ENCODE measurements around the gene HIKESHI.

HIKESHI gene

GRCh38 chr11:86302092-86302793, at the start of gene HIKESHI:
Gene HIKESHI (plus strand): TSS chr11:86302240. CDS start chr11:86302449, 209 bp downstream.
- DNase-seq (ENCODE audit: low spot score in 2 of 2) (peak; percentile 70 to 91), ATAC-seq (peak; percentile 97)
- Mint-ChIP-seq H3K27ac (peak within 1 kb of the TSS; percentile 99), H3K4me3 (peak within 1 kb of the TSS; percentile 99), H3K9me3 (no peaks in the 10 kb centered on the region), H3K36me3 (peaks cover 7% of the 10 kb centered on the region), H3K4me1 (peaks cover 18% of the 10 kb centered on the region)

- Mint-ChIP-seq H3K27ac (peak overlapping the region; percentile 58), H3K4me3 (peak overlapping the region; percentile 13), H3K36me3 (no peaks in the 10 kb centered on the region), H3K9me3 (no peaks in the 10 kb centered on the region), H3K4me1 (peaks cover 38% of the 10 kb centered on the region)
- DNase-seq (ENCODE audit: low spot score in 2 of 2) (no peak), ATAC-seq (peak; percentile 84)
Observed at GRCh38 chr11:86255896-86256295, 46.1 kb upstream of the HIKESHI start.

- Mint-ChIP-seq H3K27ac (peak overlapping the region; percentile 58), H3K9me3 (no peaks in the 10 kb centered on the region), H3K4me3 (no peak overlapping the region), H3K36me3 (no peaks in the 10 kb centered on the region), H3K4me1 (peaks cover 34% of the 10 kb centered on the region)
- ATAC-seq (peak; percentile 28), DNase-seq (ENCODE audit: low spot score in 2 of 2) (no peak)
Observed at GRCh38 chr11:86256608-86257007, 45.4 kb upstream of the HIKESHI start.

- ATAC-seq (no peak), DNase-seq (ENCODE audit: low spot score in 2 of 2) (no peak)
- Mint-ChIP-seq H3K9me3 (no peaks in the 10 kb centered on the region), H3K27ac (peak overlapping the region; percentile 58), H3K36me3 (no peaks in the 10 kb centered on the region), H3K4me1 (peaks cover 31% of the 10 kb centered on the region), H3K4me3 (no peak overlapping the region)
Observed at GRCh38 chr11:86257446-86257845, 44.6 kb upstream of the HIKESHI start.

GRCh38 chr11:86259730-86260129, 42.3 kb upstream of the HIKESHI start:
- peak overlapping the region; percentile 48 for H3K27ac Mint-ChIP-seq
- H3K4me1 Mint-ChIP-seq, result peaks cover 42% of the 10 kb centered on the region
- no peaks in the 10 kb centered on the region for H3K36me3 Mint-ChIP-seq
- H3K4me3 Mint-ChIP-seq, result no peak overlapping the region
- ATAC-seq, result no peak
- H3K9me3 Mint-ChIP-seq, result no peaks in the 10 kb centered on the region
- DNase-seq (ENCODE audit: low spot score in 2 of 2), result no peak

- Mint-ChIP-seq H3K36me3 (no peaks in the 10 kb centered on the region), H3K4me3 (no peak overlapping the region), H3K4me1 (peaks cover 33% of the 10 kb centered on the region), H3K9me3 (no peaks in the 10 kb centered on the region), H3K27ac (no peak overlapping the region)
- DNase-seq (ENCODE audit: low spot score in 2 of 2) (no peak), ATAC-seq (no peak)
Observed at GRCh38 chr11:86261328-86261727, 40.7 kb upstream of the HIKESHI start.

- no peak for ATAC-seq
- Mint-ChIP-seq H3K4me3 (no peak overlapping the region), H3K27ac (peak overlapping the region; percentile 0), H3K4me1 (peaks cover 25% of the 10 kb centered on the region), H3K36me3 (no peaks in the 10 kb centered on the region), H3K9me3 (no peaks in the 10 kb centered on the region)
- no peak for DNase-seq (ENCODE audit: low spot score in 2 of 2)
Observed at GRCh38 chr11:86262387-86262786, 39.7 kb upstream of the HIKESHI start.

- peaks cover 25% of the 10 kb centered on the region for H3K4me1 Mint-ChIP-seq
- no peaks in the 10 kb centered on the region for H3K9me3 Mint-ChIP-seq
- no peak for DNase-seq (ENCODE audit: low spot score in 2 of 2)
- H3K4me3 Mint-ChIP-seq, result no peak overlapping the region
- H3K27ac Mint-ChIP-seq, result peak overlapping the region; percentile 37
- no peak for ATAC-seq
- H3K36me3 Mint-ChIP-seq, result no peaks in the 10 kb centered on the region
Observed at GRCh38 chr11:86264649-86265048, 37.4 kb upstream of the HIKESHI start.

- no peak for DNase-seq (ENCODE audit: low spot score in 2 of 2)
- Mint-ChIP-seq H3K4me3 (no peak overlapping the region), H3K36me3 (no peaks in the 10 kb centered on the region), H3K27ac (peak overlapping the region; percentile 37), H3K4me1 (peaks cover 30% of the 10 kb centered on the region), H3K9me3 (no peaks in the 10 kb centered on the region)
- ATAC-seq, result peak; percentile 66
Observed at GRCh38 chr11:86265194-86265593, 36.8 kb upstream of the HIKESHI start.

GRCh38 chr11:86269645-86270044, 32.4 kb upstream of the HIKESHI start:
- H3K36me3 Mint-ChIP-seq, result no peaks in the 10 kb centered on the region
- ATAC-seq, result no peak
- H3K4me1 Mint-ChIP-seq, result peaks cover 55% of the 10 kb centered on the region
- no peak overlapping the region for H3K4me3 Mint-ChIP-seq
- H3K27ac Mint-ChIP-seq, result no peak overlapping the region
- no peak for DNase-seq (ENCODE audit: low spot score in 2 of 2)
- no peaks in the 10 kb centered on the region for H3K9me3 Mint-ChIP-seq

- no peaks in the 10 kb centered on the region for H3K9me3 Mint-ChIP-seq
- DNase-seq (ENCODE audit: low spot score in 2 of 2) (no peak), ATAC-seq (no peak)
- H3K4me3 Mint-ChIP-seq, result no peak overlapping the region
- peaks cover 70% of the 10 kb centered on the region for H3K4me1 Mint-ChIP-seq
- peak overlapping the region; percentile 79 for H3K27ac Mint-ChIP-seq
- no peaks in the 10 kb centered on the region for H3K36me3 Mint-ChIP-seq
Observed at GRCh38 chr11:86274503-86274902, 27.5 kb upstream of the HIKESHI start.

GRCh38 chr11:86274999-86275398, 27.0 kb upstream of the HIKESHI start:
- ATAC-seq (no peak), DNase-seq (ENCODE audit: low spot score in 2 of 2) (no peak)
- Mint-ChIP-seq H3K4me1 (peaks cover 67% of the 10 kb centered on the region), H3K36me3 (no peaks in the 10 kb centered on the region), H3K9me3 (no peaks in the 10 kb centered on the region), H3K4me3 (no peak overlapping the region), H3K27ac (peak overlapping the region; percentile 79)

- peak overlapping the region; percentile 35 for H3K27ac Mint-ChIP-seq
- peak; percentile 73 for ATAC-seq
- peaks cover 62% of the 10 kb centered on the region for H3K4me1 Mint-ChIP-seq
- H3K9me3 Mint-ChIP-seq, result no peaks in the 10 kb centered on the region
- H3K36me3 Mint-ChIP-seq, result no peaks in the 10 kb centered on the region
- no peak overlapping the region for H3K4me3 Mint-ChIP-seq
- DNase-seq (ENCODE audit: low spot score in 2 of 2), result no peak
Observed at GRCh38 chr11:86275493-86276370, 26.3 kb upstream of the HIKESHI start.

- Mint-ChIP-seq H3K4me3 (no peak overlapping the region), H3K4me1 (peaks cover 54% of the 10 kb centered on the region), H3K27ac (no peak overlapping the region), H3K9me3 (no peaks in the 10 kb centered on the region), H3K36me3 (no peaks in the 10 kb centered on the region)
- DNase-seq (ENCODE audit: low spot score in 2 of 2), result no peak
- ATAC-seq, result no peak
Observed at GRCh38 chr11:86277741-86278140, 24.3 kb upstream of the HIKESHI start.

GRCh38 chr11:86278226-86278625, 23.8 kb upstream of the HIKESHI start:
- DNase-seq (ENCODE audit: low spot score in 2 of 2), result no peak
- no peaks in the 10 kb centered on the region for H3K36me3 Mint-ChIP-seq
- no peaks in the 10 kb centered on the region for H3K9me3 Mint-ChIP-seq
- no peak overlapping the region for H3K4me3 Mint-ChIP-seq
- H3K27ac Mint-ChIP-seq, result no peak overlapping the region
- peaks cover 49% of the 10 kb centered on the region for H3K4me1 Mint-ChIP-seq
- ATAC-seq, result no peak

GRCh38 chr11:86279747-86280146, 22.3 kb upstream of the HIKESHI start:
- no peak overlapping the region for H3K4me3 Mint-ChIP-seq
- H3K27ac Mint-ChIP-seq, result no peak overlapping the region
- H3K4me1 Mint-ChIP-seq, result peaks cover 47% of the 10 kb centered on the region
- H3K36me3 Mint-ChIP-seq, result no peaks in the 10 kb centered on the region
- ATAC-seq (no peak), DNase-seq (ENCODE audit: low spot score in 2 of 2) (no peak)
- H3K9me3 Mint-ChIP-seq, result no peaks in the 10 kb centered on the region

Data from stimulated activated effector memory CD8-positive, alpha-beta T cell treated with anti-CD3 and anti-CD28 coated beads, Interleukin-12 subunit alpha, Interleukin-12 subunit beta, amount 100 ng/mL, for 72 hours (primary cell).